NB4 (cell line): ENCODE results near the gene MYO1D.

Source experiments
- DNase-seq: peaks from one replicate; pipeline ENCODE4 v3.0.0; 2010; ENCODE audit warnings: low read depth
- H3K4me3 ChIP-seq: one replicate; pipeline ENCODE4 v1.5.1; 2011; ENCODE audit warnings: mild to moderate bottlenecking, low read depth, low read length, moderate library complexity
- MYC ChIP-seq: IDR thresholded peaks from 2 replicates; pipeline ENCODE4 v1.6.1; 2011; ENCODE audit warnings: low read depth, low read length
- POLR2A ChIP-seq: IDR thresholded peaks from 2 replicates; pipeline ENCODE4 v1.6.1; 2011; ENCODE audit warnings: mild to moderate bottlenecking; ENCODE audit not compliant: insufficient read length; ENCODE audit errors: extremely low read depth
- TF ChIP-seq, protein P1 (sequence below): IDR thresholded peaks from one replicate; pipeline ENCODE4 v1.5.1; 2012; ENCODE audit warnings: low read depth, low read length
- TF ChIP-seq, protein P2 (sequence below): IDR thresholded peaks from 2 replicates; pipeline ENCODE4 v1.6.1; 2011; ENCODE audit warnings: low read depth, low read length

Gene MYO1D

DNA sequence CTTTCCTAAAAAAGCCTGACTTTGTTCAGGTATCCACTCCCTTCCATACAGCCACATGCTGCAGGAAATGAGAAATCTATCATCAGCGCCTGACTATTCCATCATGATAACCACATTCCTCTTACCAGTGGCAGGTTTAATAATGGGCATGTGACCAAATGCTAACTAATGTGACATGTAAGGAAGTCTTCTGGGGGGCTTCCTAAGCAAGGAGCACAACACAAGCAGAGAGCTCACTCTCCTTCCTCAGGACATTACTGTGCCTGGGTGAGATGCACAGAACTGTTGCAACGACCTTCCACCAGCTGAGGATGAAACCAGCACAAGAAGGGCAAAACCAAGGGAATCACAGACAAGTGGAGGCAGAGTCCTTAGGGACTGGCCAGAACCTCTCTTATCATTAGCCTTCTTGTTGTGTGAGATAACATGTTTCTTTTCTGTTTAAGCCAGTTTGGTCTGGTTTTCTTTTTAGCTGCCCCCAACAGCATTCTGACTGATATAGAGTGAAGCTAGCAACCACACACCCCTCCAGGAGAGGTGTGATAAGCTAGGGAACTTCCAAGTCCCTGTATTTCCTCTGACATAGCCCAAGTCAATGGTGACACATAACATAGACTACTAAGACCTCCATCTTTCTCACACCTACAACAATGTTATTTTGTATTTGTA lies 16.9 kb downstream of the MYO1D start:
- H3K4me3 ChIP-seq = no peak overlapping the region
- TF ChIP-seq, protein P1, sequence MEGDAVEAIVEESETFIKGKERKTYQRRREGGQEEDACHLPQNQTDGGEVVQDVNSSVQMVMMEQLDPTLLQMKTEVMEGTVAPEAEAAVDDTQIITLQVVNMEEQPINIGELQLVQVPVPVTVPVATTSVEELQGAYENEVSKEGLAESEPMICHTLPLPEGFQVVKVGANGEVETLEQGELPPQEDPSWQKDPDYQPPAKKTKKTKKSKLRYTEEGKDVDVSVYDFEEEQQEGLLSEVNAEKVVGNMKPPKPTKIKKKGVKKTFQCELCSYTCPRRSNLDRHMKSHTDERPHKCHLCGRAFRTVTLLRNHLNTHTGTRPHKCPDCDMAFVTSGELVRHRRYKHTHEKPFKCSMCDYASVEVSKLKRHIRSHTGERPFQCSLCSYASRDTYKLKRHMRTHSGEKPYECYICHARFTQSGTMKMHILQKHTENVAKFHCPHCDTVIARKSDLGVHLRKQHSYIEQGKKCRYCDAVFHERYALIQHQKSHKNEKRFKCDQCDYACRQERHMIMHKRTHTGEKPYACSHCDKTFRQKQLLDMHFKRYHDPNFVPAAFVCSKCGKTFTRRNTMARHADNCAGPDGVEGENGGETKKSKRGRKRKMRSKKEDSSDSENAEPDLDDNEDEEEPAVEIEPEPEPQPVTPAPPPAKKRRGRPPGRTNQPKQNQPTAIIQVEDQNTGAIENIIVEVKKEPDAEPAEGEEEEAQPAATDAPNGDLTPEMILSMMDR = no peak
- DNase-seq = no peak

DNA sequence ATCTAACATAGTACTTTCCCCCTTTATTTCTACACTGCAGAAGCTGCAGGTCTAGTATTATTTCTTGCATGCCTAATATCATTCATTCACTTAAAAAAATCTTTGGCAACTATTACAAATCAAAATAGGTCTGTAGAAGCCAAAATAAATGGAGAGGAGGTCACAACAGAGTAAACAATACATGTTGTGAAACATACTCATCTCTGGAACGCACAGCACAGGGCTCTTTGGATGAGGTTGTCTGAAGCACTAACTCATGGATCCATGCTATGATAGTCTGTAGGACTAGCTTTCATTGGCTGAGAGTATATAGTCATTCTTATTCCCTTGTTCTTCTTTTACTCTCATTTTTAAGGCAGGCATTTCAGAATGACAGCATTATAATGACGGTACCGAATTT lies 21.3 kb downstream of the MYO1D start:
- TF ChIP-seq, protein P2, sequence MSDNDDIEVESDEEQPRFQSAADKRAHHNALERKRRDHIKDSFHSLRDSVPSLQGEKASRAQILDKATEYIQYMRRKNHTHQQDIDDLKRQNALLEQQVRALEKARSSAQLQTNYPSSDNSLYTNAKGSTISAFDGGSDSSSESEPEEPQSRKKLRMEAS = no peak
- no peak for TF ChIP-seq MYC
- TF ChIP-seq, protein P1 = no peak
- no peak for TF ChIP-seq POLR2A
- DNase-seq = no peak
- H3K4me3 ChIP-seq = no peak overlapping the region

DNA sequence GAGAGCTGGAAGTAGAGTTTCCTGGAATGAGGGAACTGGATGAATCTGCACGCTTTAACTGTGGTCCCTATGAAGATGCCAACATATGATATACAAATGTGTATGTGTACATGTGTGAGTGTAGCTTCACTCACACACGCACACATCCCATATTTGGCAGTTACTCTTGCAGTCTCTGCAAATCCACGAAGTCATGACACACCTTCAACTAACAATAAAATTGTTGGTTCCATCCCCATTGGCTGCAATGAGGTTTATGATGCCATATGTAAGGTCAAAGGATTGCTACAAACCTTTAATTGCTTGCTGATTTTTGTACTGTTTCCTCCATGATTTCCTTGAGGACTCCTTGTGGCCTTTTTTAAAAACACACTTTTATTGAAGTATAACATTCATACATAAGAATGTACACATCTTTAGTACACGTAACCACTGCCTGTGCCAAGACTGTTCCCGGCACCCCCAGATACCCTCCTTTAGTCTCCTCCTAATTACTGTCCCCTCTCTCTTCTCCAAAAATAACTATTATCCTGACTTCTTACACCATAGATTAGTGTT lies 22.0 kb downstream of the MYO1D start:
- TF ChIP-seq, protein P1 = no peak
- TF ChIP-seq POLR2A (no peak), MYC (no peak)
- TF ChIP-seq, protein P2 = no peak
- no peak for DNase-seq
- no peak overlapping the region for H3K4me3 ChIP-seq

DNA sequence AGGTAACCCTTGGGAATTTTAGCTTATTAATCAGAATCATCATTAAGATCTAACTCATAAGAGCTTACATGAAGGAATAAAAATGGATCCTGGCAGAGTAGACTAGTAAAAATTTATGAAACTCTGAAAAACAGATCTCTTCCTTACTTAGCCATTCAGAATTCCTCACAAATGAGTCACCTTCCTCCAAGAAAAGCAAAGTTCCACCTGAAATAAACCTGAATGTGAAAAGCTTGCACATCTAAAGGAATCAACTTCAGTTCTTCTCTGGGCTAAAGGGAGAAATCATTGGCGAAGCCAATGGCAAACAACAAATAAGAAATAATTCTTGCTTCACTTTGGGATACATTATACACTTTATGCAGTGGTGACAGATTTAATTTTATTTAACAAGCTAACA lies 22.7 kb downstream of the MYO1D start:
- no peak for DNase-seq
- H3K4me3 ChIP-seq = no peak overlapping the region
- TF ChIP-seq MYC (no peak), POLR2A (no peak)
- TF ChIP-seq, protein P1 = no peak
- TF ChIP-seq, protein P2 = no peak

DNA sequence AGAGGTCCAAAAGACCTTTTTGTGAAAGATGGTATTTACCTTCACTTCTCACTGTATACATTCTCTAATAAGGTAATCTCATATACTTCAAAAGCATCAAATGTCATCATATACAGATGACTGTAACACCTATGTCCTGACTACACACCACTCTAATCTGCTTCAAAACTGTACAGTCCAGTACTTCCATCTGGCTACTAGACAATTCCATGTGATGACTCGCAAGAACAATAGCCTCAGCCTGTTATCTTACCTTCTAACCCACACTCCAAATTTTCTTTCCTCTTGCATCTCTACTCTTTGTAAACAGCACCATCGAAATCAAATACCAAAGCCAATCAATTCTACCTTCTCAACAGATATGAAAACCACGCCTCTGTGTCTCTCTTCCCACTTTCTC lies 24.1 kb downstream of the MYO1D start:
- no peak for DNase-seq
- TF ChIP-seq POLR2A = no peak
- TF ChIP-seq, protein P1 = no peak
- TF ChIP-seq, protein P2 = no peak
- TF ChIP-seq MYC = no peak
- H3K4me3 ChIP-seq = no peak overlapping the region

DNA sequence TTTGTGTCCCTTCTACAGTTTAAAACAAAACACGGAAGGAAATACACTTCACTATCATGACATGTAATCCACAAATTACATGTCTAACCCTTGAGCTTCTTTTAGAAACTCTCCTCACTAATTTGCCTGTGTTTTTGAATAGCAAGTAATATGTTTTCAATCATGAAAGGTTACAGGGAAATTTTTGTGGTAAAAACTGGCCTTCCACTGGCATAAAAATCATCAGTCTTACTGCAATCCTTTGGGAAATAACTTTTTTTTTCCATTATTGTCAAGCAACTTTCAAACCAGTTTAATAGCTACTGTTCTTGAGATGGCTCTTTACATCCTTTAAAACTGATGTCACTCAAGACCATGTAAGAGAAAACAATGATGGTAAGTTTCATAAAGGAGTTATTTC lies 27.0 kb downstream of the MYO1D start:
- H3K4me3 ChIP-seq = no peak overlapping the region
- TF ChIP-seq MYC (no peak), POLR2A (no peak)
- TF ChIP-seq, protein P1 = no peak
- TF ChIP-seq, protein P2 = no peak
- DNase-seq = no peak
